D721Med (cell line): ENCODE data around the gene EVA1C.

ENCODE experiments used
- DNase-seq: peaks from one replicate; pipeline ENCODE4 v3.0.0; 2011; ENCODE audit warnings: low spot score; ENCODE audit not compliant: insufficient read length
- FAIRE-seq: peaks from 2 replicates; lab custom pipeline; 2011; peaks lifted over from hg19 to GRCh38; lab: Jason Lieb, UNC
- TF ChIP-seq, protein P1 (sequence below): IDR thresholded peaks from 2 replicates; pipeline ENCODE4 v1.5.1; 2012; ENCODE audit warnings: mild to moderate bottlenecking, control low read depth; ENCODE audit not compliant: insufficient read depth; ENCODE audit errors: missing control alignments

Gene EVA1C

DNA sequence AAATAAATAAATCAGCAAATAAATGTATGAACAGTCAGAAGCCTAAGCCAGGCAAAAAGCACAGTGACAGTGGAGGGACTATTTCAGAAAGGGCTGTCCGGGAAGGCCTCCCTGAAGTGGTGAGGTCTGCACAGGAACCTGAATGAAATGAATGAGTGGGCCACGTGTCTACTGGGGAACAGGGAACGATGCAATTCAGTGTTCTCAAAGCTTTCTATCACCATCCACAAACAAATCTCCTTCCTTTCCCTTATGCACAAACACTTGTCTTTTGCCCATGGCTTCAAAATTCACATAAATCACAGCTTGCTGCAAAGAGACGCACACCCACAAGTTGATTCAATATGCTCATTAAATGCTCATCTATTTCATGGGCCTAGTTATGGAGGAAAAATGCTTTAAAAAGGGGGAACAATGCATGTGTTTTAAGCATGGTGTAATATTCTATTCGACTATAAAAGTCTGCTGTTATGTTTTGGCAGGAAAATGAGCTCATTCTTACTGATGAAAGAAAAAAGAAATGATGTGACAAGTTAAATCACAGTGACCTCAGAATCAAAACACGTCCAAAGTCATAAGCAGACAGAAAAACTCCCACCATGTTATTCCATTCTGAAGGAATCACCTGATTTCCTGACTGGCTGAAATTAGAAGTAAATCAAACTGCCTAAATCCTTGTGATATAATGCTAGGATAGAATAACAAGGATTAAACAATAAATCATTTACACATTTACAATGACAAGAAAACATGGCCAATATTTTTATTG, 41.3 kb upstream of the EVA1C start:
- DNase-seq: no peak
- FAIRE-seq: no peak
- TF ChIP-seq, protein P1, sequence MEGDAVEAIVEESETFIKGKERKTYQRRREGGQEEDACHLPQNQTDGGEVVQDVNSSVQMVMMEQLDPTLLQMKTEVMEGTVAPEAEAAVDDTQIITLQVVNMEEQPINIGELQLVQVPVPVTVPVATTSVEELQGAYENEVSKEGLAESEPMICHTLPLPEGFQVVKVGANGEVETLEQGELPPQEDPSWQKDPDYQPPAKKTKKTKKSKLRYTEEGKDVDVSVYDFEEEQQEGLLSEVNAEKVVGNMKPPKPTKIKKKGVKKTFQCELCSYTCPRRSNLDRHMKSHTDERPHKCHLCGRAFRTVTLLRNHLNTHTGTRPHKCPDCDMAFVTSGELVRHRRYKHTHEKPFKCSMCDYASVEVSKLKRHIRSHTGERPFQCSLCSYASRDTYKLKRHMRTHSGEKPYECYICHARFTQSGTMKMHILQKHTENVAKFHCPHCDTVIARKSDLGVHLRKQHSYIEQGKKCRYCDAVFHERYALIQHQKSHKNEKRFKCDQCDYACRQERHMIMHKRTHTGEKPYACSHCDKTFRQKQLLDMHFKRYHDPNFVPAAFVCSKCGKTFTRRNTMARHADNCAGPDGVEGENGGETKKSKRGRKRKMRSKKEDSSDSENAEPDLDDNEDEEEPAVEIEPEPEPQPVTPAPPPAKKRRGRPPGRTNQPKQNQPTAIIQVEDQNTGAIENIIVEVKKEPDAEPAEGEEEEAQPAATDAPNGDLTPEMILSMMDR: no peak

DNA sequence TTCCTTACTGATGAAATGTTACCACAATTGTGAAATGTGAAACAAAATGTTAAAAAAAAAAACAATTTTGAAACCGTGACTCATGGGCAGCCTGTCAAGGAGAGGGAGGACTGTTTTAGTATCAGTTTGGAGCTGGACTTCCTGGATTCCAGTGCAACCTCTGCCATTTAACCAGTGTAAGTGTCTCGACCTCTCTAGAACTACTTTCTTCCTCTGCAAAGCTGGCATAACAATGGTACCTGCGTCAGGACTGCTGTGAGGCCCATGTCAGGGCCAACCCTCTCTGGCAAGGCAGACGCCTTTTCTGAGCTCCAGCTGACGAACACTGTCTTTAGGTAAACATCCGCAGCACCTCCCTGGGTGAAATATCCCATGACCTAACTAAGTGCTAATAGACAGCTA, 40.6 kb upstream of the EVA1C start:
- FAIRE-seq (no peak), DNase-seq (no peak)
- TF ChIP-seq, protein P1: no peak

DNA sequence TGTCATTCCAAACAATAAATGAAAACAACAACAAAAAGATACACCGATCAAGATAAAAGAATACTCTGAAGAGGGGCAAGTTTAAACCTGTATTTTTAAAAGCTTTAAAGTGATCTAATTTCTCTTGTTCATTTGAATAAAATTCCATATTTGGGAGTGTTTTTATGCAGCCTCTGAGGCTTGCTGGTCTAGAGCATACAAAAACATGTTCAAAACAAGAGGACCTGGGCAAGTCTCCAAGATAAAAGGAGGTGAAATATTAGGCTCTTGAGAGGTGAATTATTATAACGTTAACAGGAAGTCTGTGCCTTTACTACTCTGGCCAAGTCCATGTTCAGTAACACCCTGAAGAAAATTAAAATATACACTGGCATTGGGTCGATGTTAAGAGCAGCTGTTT, 39.8 kb upstream of the EVA1C start:
- no peak for FAIRE-seq
- TF ChIP-seq, protein P1: no peak
- DNase-seq: no peak

DNA sequence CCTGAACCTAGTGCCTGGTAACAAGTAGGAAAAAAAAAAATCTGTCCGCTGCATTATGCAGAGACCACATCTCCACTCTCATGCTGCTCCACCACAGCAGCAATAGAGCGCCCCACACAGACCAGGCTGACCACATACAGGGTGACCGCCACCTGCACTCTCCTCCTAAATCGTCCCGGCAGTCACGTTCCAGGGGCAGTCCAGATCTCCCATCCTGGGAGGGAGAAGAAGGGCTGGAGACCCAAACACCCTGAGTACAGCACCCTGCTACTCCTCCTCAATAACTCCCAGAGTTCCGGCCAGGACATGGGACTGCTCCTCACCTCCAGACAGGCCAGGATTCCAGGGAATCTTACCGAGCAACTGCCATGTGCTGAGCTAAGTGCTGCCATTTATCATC, 35.0 kb upstream of the EVA1C start:
- TF ChIP-seq, protein P1: no peak
- FAIRE-seq (no peak), DNase-seq (no peak)

DNA sequence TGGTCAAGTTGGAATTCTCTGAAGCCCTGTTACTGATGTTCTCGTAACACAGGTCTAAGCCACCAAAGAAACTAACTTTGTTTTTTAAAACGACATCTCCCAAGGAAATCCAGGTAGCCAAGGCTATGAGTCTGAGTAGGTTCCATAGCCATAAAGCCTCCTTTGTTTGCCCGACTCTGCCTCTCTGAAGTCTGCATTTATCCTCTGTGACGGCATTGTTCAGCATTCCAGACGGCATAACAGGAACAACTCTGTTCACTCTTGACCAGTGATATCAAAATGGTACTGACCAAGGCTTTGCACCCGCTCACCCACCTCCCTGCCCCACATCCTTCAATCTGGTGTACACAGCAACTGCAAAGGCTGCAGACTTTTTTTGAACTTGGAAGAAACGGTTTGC, 34.5 kb upstream of the EVA1C start:
- TF ChIP-seq, protein P1: no peak
- no peak for FAIRE-seq
- no peak for DNase-seq

DNA sequence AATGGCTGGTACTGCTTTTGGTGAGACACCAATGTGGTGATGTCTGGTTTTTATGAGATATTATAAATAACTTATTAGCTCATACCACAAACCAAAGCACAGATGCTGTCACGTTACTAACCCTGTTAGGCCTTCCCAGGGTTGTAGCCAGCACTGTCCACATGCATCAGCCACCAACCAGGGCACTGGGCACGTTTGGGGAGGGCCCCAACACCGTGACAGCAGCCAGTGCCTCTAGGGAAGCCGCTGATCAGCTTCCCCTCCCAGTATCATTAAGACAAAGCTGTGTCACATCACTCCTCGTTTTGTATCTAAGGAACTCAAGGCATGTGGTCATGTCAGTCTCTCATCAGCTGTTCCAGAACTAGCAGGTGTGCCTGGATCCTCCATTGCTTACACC, 33.5 kb upstream of the EVA1C start:
- FAIRE-seq: no peak

DNA sequence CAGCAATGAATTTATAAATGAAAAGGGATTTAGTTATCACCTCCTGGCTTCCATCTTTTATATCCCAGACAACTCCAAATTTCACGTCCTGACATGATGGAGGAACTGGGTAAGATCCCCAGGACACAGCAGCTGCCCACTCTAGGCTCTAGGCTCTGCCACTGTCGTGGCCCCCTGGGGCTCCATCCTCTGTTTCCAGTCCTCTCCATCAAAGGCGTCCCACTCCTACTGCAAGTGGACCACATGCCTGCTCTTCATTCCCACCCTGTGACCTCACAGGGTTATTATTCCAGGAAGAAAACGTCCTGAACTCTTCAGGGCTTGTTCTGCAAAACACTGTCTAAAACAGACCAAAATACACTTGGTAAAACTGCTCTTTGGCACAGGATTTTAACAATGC, 31.6 kb upstream of the EVA1C start:
- DNase-seq: no peak
- no peak for FAIRE-seq
- TF ChIP-seq, protein P1: no peak

More for the DNA sequence above, 33.5 kb upstream of the EVA1C start:
- TF ChIP-seq, protein P1: no peak
- DNase-seq: no peak
